ENCODE data around the gene CALD1.
A peak's percentile ranks its signal among the peaks of the same experiment; 100 is the strongest.

CALD1 gene

GRCh38 chr7:134844200-134844599 is 64.8 kb downstream of the CALD1 start:
- H3K27ac ChIP-seq, result no peak overlapping the region
- TF ChIP-seq ZFX (IDR thresholded peaks at IDR 0.05; ENCODE audit: borderline replicate concordance), result no peak
- TF ChIP-seq CTCF (IDR thresholded peaks at IDR 0.05), result no peak

- H3K27ac ChIP-seq, result no peak overlapping the region
- peak; percentile 74 for TF ChIP-seq CTCF (IDR thresholded peaks at IDR 0.05)
- no peak for TF ChIP-seq ZFX (IDR thresholded peaks at IDR 0.05; ENCODE audit: borderline replicate concordance)
These were observed 66.0 kb downstream of the CALD1 start for GRCh38 chr7:134845461-134845860.

GRCh38 chr7:134847851-134848588 is 68.6 kb downstream of the CALD1 start:
- no peak for TF ChIP-seq ZFX (IDR thresholded peaks at IDR 0.05; ENCODE audit: borderline replicate concordance)
- TF ChIP-seq CTCF (IDR thresholded peaks at IDR 0.05), result no peak
- H3K27ac ChIP-seq, result no peak overlapping the region

- TF ChIP-seq ZFX (IDR thresholded peaks at IDR 0.05; ENCODE audit: borderline replicate concordance) (no peak), CTCF (IDR thresholded peaks at IDR 0.05) (no peak)
- no peak overlapping the region for H3K27ac ChIP-seq
These were observed 70.6 kb downstream of the CALD1 start for GRCh38 chr7:134850066-134850465.

GRCh38 chr7:134851141-134851540 is 71.7 kb downstream of the CALD1 start:
- no peak overlapping the region for H3K27ac ChIP-seq
- TF ChIP-seq CTCF (IDR thresholded peaks at IDR 0.05), result no peak
- no peak for TF ChIP-seq ZFX (IDR thresholded peaks at IDR 0.05; ENCODE audit: borderline replicate concordance)

- no peak for TF ChIP-seq ZFX (IDR thresholded peaks at IDR 0.05; ENCODE audit: borderline replicate concordance)
- TF ChIP-seq CTCF (IDR thresholded peaks at IDR 0.05), result no peak
These were observed 73.2 kb downstream of the CALD1 start for GRCh38 chr7:134852625-134853024.

GRCh38 chr7:134854816-134855215 is 75.4 kb downstream of the CALD1 start:
- H3K27ac ChIP-seq, result no peak overlapping the region
- TF ChIP-seq CTCF (IDR thresholded peaks at IDR 0.05), result no peak
- no peak for TF ChIP-seq ZFX (IDR thresholded peaks at IDR 0.05; ENCODE audit: borderline replicate concordance)

More at GRCh38 chr7:134852625-134853024, 73.2 kb downstream of the CALD1 start:
- peak overlapping the region; percentile 45 for H3K27ac ChIP-seq
